HG02610 (cell line): ENCODE data around the gene EIF3L.

ENCODE experiments used
- ATAC-seq: cut with Tn5 transposase; IDR thresholded peaks from one replicate; pipeline ENCODE4 v1.9.1; 2021; ENCODE audit warnings: mild to moderate bottlenecking, moderate library complexity; ENCODE audit not compliant: unreplicated experiment

The EIF3L gene

DNA sequence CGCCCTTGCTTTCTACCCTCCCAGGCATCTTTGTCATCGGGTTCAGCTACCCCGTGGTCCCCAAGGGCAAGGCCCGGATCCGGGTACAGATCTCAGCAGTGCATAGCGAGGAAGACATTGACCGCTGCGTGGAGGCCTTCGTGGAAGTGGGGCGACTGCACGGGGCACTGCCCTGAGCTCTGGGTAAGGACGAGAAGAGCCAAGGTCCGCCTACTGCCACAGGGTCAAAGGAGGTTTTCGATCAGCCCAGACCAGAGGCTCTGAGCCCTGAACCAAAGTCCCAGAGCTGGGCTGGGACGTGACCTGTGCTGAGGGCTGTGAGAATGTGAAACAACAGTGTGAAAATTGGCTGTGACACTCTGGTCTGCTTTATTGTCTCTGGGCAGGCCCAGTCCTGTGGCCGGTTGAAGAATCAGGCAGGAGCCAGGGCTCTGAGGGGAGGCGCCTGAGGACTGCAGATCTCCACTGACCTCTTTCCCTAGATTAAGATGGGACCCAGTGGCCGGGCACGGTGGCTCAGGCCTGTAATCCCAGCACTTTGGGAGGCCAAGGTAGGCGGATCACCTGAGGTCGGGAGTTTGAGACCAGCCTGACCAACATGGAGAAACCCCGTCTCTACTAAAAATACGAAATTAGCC is 32.6 kb upstream of the EIF3L start:
- no peak for ATAC-seq

DNA sequence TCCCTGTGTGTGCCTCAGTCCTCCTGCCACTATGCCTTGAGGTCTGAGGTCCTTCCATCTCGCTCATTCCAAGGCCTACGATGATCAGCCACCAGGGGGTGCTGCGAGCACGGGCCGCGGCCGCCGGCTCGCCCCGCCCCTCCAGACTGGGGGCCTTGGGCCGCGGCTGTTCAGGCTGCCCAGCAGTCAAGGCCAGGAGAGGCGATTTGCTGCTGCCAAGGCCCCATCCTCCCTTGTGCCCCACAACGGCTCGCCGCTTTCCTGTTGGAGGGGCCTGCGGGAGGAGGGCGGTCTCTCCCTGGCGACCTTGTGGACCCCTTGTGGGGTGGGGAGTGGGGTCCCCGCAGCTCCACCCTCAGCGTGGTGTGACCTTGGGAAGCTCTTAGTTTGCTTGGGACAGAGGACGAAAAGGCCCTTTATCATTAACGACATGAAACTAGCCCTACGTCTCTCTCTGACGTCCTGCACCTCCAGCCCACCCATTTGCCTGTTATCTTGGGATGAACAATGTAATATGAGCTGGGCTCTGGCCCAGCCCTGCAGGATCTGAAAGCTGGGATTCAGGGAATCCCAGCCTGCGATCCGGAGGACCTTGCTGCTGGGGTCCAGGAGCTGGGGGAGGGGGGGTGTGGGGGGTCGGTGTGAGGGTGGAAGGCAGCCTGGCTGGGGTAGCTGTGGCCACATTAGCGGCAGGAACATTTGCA is 31.4 kb upstream of the EIF3L start:
- peak; percentile 55 for ATAC-seq

DNA sequence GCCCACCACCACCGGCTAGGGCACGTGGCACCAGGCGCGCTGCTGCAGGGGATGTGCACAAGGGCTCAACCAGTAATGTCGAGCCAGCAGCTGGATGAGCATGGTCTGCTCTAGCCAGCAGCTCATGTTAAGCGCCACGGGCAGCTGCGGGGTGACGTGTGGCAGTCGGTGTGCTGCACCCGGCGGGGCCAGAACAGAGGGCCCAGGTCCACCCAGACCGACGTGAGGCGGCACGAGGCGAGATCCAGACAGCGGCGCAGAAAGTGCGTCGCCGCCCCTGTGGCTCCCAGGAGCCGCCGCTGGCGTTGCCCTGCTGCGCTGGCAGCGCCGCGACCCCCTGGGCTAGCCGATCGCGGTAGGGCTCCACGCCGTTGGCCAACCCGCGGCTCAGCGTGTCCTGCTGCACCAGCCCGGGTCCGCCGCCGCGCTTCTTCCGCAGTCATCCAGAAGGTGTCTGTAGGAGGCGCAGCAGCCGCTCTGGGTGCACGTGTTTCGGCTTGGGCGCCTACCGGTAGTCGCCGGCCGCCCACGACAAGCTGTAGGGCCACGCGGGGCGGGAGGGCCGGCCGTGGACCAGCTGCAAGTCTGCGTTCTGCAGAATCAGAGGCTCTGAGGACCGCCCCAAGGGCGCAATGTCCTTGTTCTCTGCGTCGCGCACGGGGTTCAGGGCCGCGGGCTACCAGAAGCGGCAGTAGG is 30.7 kb upstream of the EIF3L start:
- ATAC-seq = no peak

DNA sequence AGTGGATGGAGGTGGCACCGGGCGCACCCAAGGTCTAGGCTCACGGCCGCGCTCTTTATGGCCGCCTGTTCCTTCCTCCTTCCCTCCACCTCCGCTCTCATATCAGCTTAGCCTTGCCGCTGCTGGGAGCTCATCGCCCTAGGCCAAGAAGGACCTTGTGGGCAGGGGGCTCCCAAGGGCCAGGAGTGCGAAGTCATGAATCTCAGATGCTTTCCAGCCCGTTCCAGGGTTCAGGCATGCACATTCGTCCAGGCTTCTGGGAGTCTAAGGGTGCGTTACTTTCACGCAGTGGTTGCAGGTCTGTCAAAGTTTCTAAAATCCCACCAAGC is 30.1 kb upstream of the EIF3L start:
- ATAC-seq = no peak

DNA sequence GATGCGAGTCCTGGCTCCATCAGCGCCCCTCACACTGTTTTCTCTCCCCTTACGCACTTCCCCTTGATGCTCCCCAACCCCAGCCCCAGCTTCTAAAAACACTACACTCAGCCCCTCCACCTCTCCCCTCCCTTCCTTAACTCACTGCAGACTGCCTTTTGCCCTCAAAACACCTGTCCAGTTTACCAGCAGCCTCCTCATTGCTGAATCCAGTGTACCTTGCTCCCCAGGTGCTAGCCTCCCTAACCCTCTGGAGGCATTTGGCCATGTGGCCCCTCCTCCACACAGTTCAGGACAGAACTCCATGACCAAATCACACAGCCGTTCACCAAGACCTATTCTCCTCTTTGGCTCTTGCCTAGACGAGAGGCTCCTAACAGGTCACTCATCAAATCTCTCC is 28.9 kb upstream of the EIF3L start:
- no peak for ATAC-seq

DNA sequence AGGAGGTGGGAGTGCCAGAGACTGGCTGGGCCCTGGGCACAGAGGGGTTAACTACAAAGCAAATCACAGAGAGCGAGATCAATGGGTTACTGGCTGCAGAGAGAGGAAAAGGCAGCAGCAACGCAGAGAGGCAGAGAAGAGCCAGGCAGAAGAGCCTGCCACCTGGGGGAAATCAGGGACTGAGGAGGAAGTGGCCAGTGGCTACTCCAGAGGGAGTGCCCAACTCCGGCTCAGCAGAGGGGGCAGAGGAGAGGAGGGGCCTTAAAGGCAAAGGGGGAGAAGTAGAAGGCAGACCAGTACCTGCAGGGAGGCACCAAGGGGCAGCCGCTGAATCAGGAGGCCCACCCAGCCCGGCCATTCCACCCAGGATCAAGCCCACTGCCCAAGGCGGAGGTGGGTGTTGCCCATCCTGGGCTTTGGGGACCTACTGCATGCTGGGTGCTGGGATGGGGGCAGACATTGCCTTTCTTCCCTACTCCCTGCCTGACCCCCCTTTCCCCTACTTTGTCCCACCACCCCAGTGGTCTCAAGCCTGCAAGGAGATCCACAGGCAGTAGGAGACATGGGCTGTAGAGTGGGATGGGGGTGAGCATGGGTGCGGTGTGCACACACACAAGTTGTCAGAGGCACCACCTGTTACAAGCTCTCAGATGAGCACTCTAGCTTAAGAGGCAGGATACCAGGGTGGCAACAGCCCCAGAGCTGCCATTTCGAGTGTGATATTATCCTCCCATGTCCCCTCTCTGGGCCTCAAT is 27.0 kb upstream of the EIF3L start:
- ATAC-seq = no peak

DNA sequence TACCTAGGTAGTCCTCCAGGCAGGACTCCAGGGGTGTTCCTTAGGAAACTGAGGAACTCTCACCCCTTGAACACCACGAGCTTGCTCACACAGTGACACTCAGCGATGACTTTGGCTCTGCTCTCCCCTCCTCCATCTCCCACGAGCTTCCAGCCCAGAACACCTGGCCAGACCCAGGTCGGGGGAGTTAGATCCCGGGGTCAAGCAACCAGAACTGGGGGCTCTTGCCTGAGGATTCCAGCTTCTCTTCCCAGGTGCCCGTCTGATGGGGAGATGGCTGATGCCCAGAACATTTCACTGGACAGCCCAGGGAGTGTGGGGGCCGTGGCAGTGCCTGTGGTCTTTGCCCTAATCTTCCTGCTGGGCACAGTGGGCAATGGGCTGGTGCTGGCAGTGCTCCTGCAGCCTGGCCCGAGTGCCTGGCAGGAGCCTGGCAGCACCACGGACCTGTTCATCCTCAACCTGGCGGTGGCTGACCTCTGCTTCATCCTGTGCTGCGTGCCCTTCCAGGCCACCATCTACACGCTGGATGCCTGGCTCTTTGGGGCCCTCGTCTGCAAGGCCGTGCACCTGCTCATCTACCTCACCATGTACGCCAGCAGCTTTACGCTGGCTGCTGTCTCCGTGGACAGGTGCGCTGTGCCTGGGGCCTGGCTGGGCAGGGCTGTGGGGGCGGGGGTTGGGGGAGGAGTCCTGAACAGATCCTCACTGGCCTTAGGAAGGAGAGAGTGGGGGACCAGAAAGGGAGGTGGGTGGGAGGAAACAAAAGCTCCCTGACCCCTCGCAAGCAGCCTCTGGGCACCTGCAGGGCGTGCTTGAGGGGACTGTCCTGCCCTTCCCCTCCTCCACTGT is 25.9 kb upstream of the EIF3L start, which contains the start of gene GALR3:
TSS of gene GALR3 (plus strand) at position 249 of the 852 bp plus-strand sequence. CDS start at position 274, 25 bp downstream.
- ATAC-seq = no peak

DNA sequence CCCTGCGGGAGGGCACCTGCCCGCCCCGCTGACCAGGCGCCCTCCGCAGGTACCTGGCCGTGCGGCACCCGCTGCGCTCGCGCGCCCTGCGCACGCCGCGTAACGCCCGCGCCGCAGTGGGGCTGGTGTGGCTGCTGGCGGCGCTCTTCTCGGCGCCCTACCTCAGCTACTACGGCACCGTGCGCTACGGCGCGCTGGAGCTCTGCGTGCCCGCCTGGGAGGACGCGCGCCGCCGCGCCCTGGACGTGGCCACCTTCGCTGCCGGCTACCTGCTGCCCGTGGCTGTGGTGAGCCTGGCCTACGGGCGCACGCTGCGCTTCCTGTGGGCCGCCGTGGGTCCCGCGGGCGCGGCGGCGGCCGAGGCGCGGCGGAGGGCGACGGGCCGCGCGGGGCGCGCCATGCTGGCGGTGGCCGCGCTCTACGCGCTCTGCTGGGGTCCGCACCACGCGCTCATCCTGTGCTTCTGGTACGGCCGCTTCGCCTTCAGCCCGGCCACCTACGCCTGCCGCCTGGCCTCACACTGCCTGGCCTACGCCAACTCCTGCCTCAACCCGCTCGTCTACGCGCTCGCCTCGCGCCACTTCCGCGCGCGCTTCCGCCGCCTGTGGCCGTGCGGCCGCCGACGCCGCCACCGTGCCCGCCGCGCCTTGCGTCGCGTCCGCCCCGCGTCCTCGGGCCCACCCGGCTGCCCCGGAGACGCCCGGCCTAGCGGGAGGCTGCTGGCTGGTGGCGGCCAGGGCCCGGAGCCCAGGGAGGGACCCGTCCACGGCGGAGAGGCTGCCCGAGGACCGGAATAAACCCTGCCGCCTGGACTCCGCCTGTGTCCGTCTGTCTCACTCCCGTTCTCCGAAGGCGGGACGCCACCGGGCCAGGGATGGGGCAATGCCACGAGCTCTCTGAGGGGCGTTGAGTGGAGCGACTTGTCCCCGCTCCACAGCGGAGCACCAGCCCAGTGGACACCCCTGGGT is 24.3 kb upstream of the EIF3L start:
- ATAC-seq = no peak

DNA sequence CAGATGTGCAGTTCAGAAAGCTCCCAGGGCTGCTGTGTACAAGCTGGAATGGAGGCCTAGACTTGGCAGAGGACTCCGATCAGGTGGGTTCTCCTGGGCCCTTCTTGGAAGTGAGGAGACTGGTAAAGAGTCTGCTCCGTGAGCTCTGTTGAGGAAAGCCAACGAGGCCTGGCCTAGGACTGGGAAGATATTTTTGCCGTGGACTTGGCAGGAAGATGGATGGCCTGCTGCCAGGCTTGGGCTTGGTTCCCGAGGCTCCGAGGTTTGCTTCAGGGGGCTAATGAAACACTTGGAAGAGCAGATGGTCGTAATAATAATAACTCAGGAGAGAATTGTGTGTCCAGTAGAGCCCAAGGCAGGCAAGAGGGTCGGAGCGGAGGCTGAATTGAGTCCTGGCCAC is 22.2 kb upstream of the EIF3L start:
- no peak for ATAC-seq

DNA sequence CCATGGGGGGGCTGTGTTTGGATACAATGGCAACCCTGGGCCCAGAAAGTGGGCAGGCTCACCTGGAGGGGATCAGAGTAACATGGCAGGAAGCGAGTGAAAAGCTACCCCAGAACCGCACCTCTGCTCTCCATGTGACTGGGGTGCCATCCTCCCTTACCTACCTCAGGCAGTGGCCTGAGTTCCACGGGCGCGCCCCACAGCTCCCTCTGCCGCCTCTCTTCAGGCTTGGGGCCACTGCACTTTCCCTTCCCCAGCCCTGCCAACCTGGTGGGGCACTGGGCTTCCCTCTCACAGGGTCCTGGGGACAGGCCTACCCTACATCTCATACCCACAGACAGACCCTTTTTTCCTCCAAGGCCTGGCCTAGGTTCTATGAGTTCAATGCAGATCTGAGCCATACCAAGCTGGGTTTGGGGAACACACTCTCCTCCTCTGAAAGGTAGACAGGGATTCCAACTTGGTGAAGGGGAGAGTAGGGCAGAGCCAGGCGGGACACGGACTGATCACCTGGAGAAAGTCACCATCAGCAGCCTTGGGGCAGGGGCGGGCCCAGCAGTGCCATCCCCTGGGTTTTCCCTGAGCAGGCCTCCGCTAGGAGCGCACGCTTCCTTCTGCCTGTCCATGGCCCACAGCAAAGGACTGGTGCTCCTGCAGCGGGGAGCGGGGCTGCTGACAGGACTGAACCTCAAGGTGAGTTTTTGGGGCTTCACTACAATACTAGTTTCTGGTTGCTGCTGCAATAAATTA is 19.0 kb upstream of the EIF3L start:
- ATAC-seq = no peak

DNA sequence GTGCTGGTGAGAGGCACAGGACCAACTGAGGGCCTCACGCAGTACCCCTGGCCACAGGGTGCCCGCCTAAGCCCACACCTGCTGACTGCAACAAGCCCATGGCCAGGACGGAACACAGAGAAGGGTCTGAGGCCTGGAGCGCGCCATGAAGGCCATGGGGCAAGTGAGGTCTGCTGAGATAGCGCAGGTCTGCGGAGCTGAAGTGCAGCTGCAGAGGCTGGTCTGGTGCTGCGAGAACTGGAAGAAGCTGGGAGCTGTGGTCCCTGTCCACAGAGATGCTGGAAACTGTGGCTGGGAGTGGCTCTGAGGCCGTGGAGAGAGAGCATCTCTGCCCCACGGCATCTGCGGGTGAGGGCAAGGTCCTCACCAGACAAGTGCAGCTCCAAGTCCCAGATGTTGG is 17.7 kb upstream of the EIF3L start:
- no peak for ATAC-seq

DNA sequence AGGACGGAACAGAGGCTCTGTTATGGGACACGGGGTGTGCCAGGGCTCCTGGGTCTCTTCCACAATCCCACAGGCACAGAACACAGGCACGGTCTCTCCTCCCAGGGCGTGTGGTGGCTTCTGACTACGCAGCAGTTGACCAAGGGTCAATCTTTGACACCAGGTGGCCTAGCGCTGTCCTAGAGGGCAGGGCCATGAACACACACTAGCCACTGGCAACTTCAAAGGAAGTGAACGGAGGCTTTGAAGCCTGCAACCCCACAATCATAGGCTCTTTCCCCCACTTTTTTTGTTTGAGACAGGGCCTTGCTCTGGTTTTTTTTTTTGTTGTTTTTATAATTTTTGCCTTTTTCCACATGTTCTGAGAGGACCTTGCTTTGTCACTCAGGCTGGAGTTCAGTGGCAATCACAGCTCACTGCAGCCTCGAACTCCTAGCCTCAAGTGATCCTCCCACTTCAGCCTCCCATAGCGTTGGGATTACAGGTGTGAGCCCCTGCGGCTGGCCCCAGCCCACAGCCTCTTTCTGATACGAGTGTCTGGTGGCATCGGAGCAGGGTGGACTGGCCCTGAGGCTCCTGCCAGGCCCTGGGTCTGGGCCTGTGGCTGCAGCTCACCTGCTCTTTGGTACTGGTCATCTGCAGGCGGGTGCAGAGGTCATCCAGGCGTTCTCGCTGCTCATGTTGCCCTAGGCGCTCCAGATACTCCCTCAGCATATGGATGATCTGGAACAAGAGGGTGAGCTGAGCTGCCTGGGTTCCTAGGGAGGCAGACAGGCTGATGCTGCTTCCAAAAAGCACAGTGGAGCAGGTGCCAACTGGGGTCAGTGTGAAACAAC is 17.0 kb upstream of the EIF3L start:
- no peak for ATAC-seq

DNA sequence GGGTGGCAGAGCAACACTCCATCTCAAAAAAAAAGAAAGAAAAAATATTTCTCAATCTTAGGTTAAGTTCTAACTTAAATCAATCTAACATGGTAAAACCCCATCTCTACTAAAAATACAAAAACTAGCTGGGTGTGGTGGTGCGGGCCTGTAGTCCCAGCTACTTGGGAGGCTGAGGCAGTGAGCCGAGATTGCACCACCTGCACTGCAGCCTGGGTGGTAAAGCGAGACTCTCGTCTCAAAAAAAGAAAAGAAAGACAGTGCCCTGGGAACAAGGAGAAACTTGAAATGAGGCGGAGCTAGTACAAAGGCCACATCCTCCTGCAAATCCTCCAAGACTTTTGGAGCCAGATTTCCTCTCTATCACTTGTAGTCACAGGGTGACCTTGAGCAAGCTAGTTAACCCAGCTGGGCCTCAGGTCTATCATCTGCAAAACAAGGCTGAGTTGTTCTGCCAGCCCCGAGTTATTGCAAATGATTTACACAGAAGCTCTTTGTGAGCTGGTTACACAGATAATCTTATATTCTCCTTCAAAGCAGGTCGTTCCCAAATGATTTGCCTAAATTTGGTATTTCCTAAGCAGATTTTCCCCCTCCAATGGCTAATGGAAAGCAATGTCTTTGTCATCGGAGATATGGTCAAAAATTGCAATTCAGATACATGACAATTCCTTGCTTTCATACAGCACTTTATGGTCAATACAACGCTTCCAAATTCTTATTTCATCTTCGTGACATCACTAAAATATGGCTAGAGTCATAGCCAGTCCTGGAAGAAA is 7.0 kb upstream of the EIF3L start:
- no peak for ATAC-seq

DNA sequence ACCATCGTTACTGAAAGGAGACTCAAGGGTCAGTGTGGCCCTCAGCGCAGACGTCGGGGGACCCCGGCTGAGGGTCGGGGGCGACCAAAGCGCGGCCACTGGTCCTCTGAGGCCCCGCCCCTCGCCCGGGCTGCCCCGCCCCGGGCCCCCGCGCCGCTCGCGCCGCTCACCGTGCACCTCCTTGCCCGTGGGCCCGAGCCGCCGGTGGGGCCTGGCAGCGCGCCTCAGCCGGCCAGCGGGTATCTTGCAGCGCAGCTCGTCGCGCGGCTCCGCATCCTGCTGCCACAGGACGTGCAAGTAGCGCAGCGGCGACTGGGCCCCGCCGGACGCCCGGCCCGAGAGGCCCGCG is 5.5 kb upstream of the EIF3L start:
- ATAC-seq = peak; percentile 34

DNA sequence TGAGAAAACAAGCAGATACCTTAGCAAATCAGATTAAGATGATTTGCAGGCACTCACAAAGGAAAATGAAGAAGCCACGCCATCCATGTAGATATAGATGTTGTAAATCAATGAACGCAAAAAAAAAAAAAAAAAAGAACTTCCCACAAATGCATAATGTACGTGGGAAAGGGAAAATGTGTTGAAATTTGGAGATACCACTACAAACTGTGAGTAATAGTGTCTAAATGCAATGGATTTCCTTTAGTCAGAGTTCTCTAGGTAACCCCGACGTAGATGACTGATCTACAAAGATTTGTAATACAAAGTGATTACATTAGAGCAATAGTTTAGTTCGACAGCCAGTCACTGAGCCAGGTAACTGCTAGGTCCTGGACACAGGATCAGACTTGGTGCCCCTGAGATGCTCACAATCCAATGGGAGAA is 4.3 kb upstream of the EIF3L start:
- ATAC-seq = no peak

DNA sequence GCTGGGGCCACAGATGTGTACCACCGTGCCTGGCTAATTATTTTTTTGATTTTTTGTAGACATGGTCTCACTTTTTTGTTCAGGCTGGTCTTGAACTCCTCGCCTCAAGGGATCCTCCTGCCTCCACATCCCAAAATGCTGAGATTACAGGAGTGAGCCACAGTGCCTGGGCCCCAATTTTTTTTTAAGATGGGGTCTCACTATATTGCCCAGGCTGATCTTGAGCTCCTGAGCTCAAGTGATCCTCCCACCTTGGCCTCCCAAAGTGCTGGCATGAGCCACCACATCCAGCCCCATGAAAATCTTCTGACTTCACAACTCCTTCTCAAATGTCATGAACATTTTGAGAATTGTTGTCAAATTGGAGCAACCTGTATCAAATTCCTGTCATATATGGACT is 2.8 kb upstream of the EIF3L start:
- no peak for ATAC-seq

DNA sequence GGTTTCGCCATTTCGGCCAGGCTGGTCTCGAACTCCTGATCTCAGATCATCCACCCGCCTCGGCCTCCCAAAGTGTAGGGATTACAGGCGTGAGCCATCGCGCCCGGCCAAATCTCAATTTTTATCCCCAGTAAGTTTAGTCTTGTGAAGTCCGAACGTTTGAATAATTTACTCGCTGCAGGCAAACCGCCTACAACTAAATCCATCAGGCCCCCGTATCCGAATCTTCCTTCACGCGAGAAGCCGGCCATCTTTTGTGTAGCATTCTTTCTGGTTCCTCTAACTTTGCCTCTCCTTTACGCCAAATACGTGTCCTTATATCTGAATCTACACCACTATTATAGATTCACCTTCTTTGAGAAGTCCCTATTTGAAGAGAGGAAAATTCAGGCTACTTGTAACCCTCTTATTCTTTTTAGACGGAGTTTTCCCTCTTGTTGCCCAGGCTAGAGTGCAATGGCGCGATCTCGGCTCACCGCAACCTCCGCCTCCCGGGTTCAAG is 581 bp upstream of the EIF3L start:
- ATAC-seq = no peak
